Activated CD4-positive, alpha-beta T cell treated with anti-CD3 and anti-CD28 coated beads, Interleukin-2, amount 10 ng/mL, durations not matched to agents 7 days and 5 days (primary cell): Measurements from ENCODE around the gene LOXL4. TPM values are rescaled to one million over a fixed set of nuclear protein-coding genes. Genes with fewer than 3 reads are reported as not detected.

ENCODE experiments used
- CTCF ChIA-PET: fragments of 350-600 bp; sonication (Branson Sonifier 250); formaldehyde crosslinking; loops from one replicate; lab custom pipeline; 2021; ENCODE audit warnings: antibody characterized with exemption; lab: Charles Lee
- POLR2A ChIA-PET: fragments of 350-600 bp; sonication (Branson Sonifier 250); formaldehyde crosslinking; loops from one replicate; lab custom pipeline; 2021; ENCODE audit warnings: antibody characterized with exemption; lab: Charles Lee
- DNase-seq: peaks from one replicate; pipeline ENCODE4 v3.0.0-alpha.2; 2020
- H3K27ac Mint-ChIP-seq: one replicate; pipeline ENCODE4 v1.8.0; 2021; ENCODE audit warnings: mild to moderate bottlenecking, moderate library complexity, mixed read lengths
- H3K27me3 Mint-ChIP-seq: one replicate; pipeline ENCODE4 v1.8.0; 2021; ENCODE audit warnings: mixed read lengths
- H3K36me3 Mint-ChIP-seq: one replicate; pipeline ENCODE4 v1.8.0; 2021; ENCODE audit warnings: low read depth, mixed read lengths
- H3K4me1 Mint-ChIP-seq: one replicate; pipeline ENCODE4 v1.8.0; 2021; ENCODE audit warnings: mixed read lengths
- H3K4me3 Mint-ChIP-seq: one replicate; pipeline ENCODE4 v1.8.0; 2021; ENCODE audit warnings: mild to moderate bottlenecking, moderate library complexity, mixed read lengths
- H3K9me3 Mint-ChIP-seq: one replicate; pipeline ENCODE4 v1.8.0; 2021; ENCODE audit warnings: mixed read lengths
- total RNA-seq, 2 experiments: library from RNA; stranded (reverse); gene quantifications; one replicate each; pipeline ENCODE4 v1.2.3, GENCODE V29; 2021

LOXL4 gene
- total RNA-seq, 2 experiments from 2014 or later: not detected

DNA sequence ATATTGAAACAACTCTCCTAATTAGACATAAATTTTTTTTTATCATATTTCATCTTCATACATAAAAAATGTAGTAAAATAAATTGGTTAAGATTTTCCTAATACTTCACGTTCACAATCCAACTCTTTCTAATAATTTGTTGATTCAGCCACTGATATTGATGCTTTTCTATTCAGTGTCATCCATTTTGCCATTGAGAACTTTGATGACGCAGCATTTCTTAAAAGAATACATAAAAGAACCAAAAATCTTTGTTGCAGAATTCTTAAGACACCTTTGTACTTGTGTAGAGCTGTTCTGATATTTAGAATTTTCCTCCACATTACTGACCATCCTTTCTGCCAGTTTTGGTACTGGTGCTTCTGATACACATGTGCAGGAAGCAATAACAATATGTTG lies 52.6 kb downstream of the LOXL4 start:
- H3K9me3 Mint-ChIP-seq: peaks cover 25% of the 10 kb centered on the region
- CTCF ChIA-PET: no interaction called here
- H3K27ac Mint-ChIP-seq: no peak overlapping the region
- H3K4me3 Mint-ChIP-seq: no peak overlapping the region
- peaks cover 9% of the 10 kb centered on the region for H3K4me1 Mint-ChIP-seq
- peaks cover 61% of the 10 kb centered on the region for H3K36me3 Mint-ChIP-seq
- H3K27me3 Mint-ChIP-seq: no peaks in the 10 kb centered on the region
- POLR2A ChIA-PET: no interaction called here
- DNase-seq: no peak

DNA sequence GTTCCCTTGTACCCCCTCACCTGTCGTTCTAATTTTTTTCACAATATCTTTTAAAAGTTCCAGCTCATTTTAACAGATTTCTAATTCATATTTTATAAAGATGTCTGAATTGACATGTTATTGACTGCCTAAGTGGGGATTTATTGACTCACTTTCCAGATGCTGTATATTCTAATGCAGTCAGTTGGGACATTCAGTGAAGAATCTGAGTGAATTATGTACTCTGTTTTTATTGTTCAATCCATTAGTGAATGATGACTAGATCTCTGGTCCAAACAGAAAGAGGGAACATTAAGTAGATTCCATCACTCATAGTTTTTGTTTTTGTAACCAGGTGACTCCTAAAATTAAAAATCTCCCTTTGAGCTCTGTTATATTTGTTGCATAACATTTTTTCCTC lies 54.3 kb downstream of the LOXL4 start:
- peaks cover 13% of the 10 kb centered on the region for H3K9me3 Mint-ChIP-seq
- ChIA-PET POLR2A (no interaction called here), CTCF (no interaction called here)
- peaks cover 6% of the 10 kb centered on the region for H3K4me1 Mint-ChIP-seq
- no peaks in the 10 kb centered on the region for H3K27me3 Mint-ChIP-seq
- H3K36me3 Mint-ChIP-seq: peaks cover 60% of the 10 kb centered on the region
- no peak overlapping the region for H3K4me3 Mint-ChIP-seq
- no peak for DNase-seq
- no peak overlapping the region for H3K27ac Mint-ChIP-seq

GRCh38 chr10:98212196-98212595 lies 55.8 kb downstream of the LOXL4 start:
- peaks cover 56% of the 10 kb centered on the region for H3K36me3 Mint-ChIP-seq
- H3K4me1 Mint-ChIP-seq: no peaks in the 10 kb centered on the region
- H3K27ac Mint-ChIP-seq: no peak overlapping the region
- H3K27me3 Mint-ChIP-seq: no peaks in the 10 kb centered on the region
- peaks cover 4% of the 10 kb centered on the region for H3K9me3 Mint-ChIP-seq
- POLR2A ChIA-PET: no interaction called here
- DNase-seq: no peak
- CTCF ChIA-PET: no interaction called here
- no peak overlapping the region for H3K4me3 Mint-ChIP-seq

DNA sequence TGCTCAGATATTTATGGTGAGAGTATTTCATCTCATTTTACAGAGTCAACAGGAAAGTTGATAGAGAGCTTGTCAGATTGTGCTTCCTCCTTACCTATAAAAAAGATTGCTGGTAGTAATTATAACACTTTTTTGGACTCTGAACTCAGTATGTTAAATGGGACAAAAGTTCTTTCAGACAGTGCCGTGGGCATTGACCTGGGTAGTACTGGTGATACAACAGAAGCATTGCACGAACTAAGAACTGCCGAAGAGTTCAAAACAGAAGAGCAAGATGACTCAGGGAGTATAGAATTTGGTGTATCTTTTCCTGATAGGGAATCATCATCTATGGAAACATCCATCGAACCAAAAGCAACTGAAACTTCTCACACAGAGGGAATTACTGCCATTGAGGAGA lies 58.6 kb downstream of the LOXL4 start:
- DNase-seq: no peak
- no peaks in the 10 kb centered on the region for H3K27me3 Mint-ChIP-seq
- no peak overlapping the region for H3K4me3 Mint-ChIP-seq
- CTCF ChIA-PET: interaction anchor here (1.8 kb wide), 1 partner anchor 13 kb away, joined by 5 read pairs; no protein-coding TSS in a partner anchor
- H3K36me3 Mint-ChIP-seq: peaks cover 45% of the 10 kb centered on the region
- no peaks in the 10 kb centered on the region for H3K4me1 Mint-ChIP-seq
- H3K27ac Mint-ChIP-seq: no peak overlapping the region
- POLR2A ChIA-PET: no interaction called here
- no peaks in the 10 kb centered on the region for H3K9me3 Mint-ChIP-seq

DNA sequence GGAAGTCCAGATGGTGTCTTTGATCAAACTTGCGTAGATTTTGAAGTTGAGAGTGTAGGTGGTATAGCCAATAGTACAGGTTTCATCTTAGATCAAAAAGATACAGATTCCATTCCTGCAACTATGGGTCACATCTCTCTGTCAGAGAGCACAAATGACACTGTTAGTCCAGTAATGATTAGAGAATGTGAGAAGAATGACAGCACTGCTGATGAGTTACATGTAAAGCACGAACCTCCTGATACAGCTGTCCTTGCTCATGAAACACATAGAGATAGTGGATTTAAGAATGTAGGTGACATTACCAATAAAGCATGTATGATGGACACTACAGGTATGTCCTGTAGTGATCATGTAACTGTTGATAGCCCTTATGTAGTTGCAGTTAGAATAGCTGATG lies 59.1 kb downstream of the LOXL4 start:
- CTCF ChIA-PET: no interaction called here
- POLR2A ChIA-PET: no interaction called here
- H3K36me3 Mint-ChIP-seq: peaks cover 43% of the 10 kb centered on the region

DNA sequence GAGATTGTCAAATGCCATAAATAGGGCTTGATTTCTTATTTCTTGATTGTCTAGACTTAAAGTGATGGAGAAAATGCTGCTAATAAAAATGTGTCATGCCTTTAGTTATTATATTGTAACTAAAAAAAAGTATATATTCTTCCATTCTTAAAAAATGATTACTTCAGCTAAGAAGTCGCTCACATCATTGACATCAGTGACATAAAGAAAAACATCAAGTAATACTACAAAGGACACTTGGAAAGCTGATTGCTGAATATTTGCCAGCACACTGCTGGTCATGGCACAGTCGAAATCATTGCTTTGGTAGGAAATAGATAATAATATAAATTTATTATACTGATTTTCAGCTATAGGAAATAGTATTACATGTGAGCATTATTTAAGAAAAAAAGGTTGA lies 62.6 kb downstream of the LOXL4 start:
- ChIA-PET CTCF (interaction anchor here (1.0 kb wide), 1 partner anchor 33 kb away, joined by 3 read pairs; no protein-coding TSS in a partner anchor), POLR2A (no interaction called here)
- DNase-seq: no peak
- no peak overlapping the region for H3K27ac Mint-ChIP-seq
- H3K36me3 Mint-ChIP-seq: peaks cover 27% of the 10 kb centered on the region
- H3K4me3 Mint-ChIP-seq: no peak overlapping the region
- no peaks in the 10 kb centered on the region for H3K9me3 Mint-ChIP-seq
- no peaks in the 10 kb centered on the region for H3K4me1 Mint-ChIP-seq
- no peaks in the 10 kb centered on the region for H3K27me3 Mint-ChIP-seq

More for the DNA sequence above, 59.1 kb downstream of the LOXL4 start:
- H3K4me1 Mint-ChIP-seq: no peaks in the 10 kb centered on the region
- no peak overlapping the region for H3K4me3 Mint-ChIP-seq
- H3K27ac Mint-ChIP-seq: no peak overlapping the region
- no peaks in the 10 kb centered on the region for H3K27me3 Mint-ChIP-seq
- DNase-seq: no peak
- no peaks in the 10 kb centered on the region for H3K9me3 Mint-ChIP-seq

DNA sequence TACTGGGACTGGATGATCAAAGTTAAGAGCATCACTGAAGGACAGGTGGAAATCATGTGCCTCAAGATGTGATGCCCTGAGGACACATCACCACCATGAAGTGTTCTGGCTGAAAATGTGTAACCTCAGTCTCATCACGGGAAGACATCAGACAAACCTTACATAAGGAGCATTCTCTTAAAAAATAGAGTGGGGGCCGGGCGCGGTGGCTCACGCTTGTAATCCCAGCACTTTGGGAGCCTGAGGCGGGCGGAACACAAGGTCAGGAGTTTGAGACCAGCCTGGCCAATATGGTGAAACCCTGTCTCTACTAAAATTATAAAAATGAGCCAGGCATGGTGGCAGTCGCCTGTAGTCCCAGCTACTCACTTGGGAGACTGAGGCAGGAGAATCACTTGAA lies 65.6 kb downstream of the LOXL4 start:
- CTCF ChIA-PET: interaction anchor here (0.8 kb wide), 1 partner anchor 63 kb away, joined by 3 read pairs; no protein-coding TSS in a partner anchor
- H3K9me3 Mint-ChIP-seq: no peaks in the 10 kb centered on the region
- POLR2A ChIA-PET: no interaction called here
- H3K4me1 Mint-ChIP-seq: no peaks in the 10 kb centered on the region
- no peak overlapping the region for H3K4me3 Mint-ChIP-seq
- H3K36me3 Mint-ChIP-seq: peaks cover 7% of the 10 kb centered on the region
- H3K27ac Mint-ChIP-seq: no peak overlapping the region
- no peak for DNase-seq
- H3K27me3 Mint-ChIP-seq: no peaks in the 10 kb centered on the region

DNA sequence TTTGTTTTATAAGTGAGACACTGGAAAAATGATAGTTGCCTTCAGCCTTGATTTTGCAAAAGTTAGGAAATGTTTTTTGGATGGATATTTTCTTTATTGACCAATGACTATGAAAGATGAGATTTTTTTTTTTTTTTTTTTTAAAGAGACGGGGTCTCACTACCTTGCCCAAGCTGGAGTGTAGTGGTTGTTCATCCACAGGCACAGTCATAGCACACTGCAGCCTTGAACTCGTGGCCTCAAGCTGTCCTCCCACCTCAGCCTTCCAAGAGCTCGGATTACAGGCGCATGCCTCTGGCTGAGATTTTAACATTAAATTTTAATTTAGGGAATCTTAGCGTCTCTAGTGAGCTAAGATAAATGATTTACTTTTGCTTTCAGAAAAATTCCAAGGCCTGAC lies 66.2 kb downstream of the LOXL4 start:
- H3K27ac Mint-ChIP-seq: no peak overlapping the region
- H3K36me3 Mint-ChIP-seq: peaks cover 6% of the 10 kb centered on the region
- no peaks in the 10 kb centered on the region for H3K4me1 Mint-ChIP-seq
- no peaks in the 10 kb centered on the region for H3K9me3 Mint-ChIP-seq
- POLR2A ChIA-PET: no interaction called here
- H3K4me3 Mint-ChIP-seq: no peak overlapping the region
- DNase-seq: no peak
- CTCF ChIA-PET: interaction anchor here (0.8 kb wide), 1 partner anchor 63 kb away, joined by 3 read pairs; no protein-coding TSS in a partner anchor
- no peaks in the 10 kb centered on the region for H3K27me3 Mint-ChIP-seq

Other genes starting within 250 kb of the LOXL4 start
- not detected for gene CRTAC1, start 237.6 kb downstream of the LOXL4 start, total RNA-seq
- 10 to 100 TPM; 18.0 to 18.7 TPM for gene R3HCC1L, start 133.5 kb downstream of the LOXL4 start, total RNA-seq
- 1 to 10 TPM; 6.2 to 10.0 TPM for gene PYROXD2, start 147.0 kb upstream of the LOXL4 start, total RNA-seq
- gene HPS1, start 178.7 kb upstream of the LOXL4 start, total RNA-seq: 100 to 1,000 TPM in 1 of 2 experiments, 10 to 100 TPM in 1; 95.5 to 102 TPM